Body of pancreas (tissue), 4 donors: ENCODE measurements around the gene C16orf74.

Experiments
- POLR2A ChIP-seq, 3 donors: fragments of 450-650 bp; IDR thresholded peaks; one replicate each; pipeline ENCODE4 v1.6.1; 2016; ENCODE audit warnings: antibody characterized with exemption in 3 of 3, mild to moderate bottlenecking in 2 of 3
- TF ChIP-seq, protein P1 (sequence below), 7 experiments: fragments of 450-650 bp in 4 of 7; fragments of 200-600 bp in 3 of 7; sonication (generic) in 3 of 7; IDR thresholded peaks; one replicate each; pipeline ENCODE4 v1.5.1; 2016 to 2019; ENCODE audit warnings: antibody characterized with exemption in 7 of 7

DNA sequence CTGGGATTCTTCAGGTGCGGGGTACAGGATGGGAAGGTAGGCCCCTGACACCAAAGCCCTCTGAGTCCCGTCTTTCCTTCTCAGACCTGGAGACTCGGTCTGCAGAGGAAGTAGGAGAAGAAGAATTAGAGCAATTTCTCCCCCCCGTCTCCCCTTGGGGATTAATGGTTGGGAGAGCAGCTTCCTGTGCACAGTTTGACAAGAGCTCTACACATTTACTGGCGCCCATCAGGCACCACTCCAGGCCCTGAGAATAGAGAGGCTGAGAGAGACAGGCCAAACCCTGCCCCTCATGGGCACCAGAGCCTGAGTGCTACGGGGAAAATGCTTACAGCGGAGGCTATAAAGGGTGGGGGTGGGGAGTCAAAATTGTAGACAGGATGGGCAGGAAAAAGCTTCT lies 3.5 kb upstream of the C16orf74 start:
- TF ChIP-seq, protein P1, sequence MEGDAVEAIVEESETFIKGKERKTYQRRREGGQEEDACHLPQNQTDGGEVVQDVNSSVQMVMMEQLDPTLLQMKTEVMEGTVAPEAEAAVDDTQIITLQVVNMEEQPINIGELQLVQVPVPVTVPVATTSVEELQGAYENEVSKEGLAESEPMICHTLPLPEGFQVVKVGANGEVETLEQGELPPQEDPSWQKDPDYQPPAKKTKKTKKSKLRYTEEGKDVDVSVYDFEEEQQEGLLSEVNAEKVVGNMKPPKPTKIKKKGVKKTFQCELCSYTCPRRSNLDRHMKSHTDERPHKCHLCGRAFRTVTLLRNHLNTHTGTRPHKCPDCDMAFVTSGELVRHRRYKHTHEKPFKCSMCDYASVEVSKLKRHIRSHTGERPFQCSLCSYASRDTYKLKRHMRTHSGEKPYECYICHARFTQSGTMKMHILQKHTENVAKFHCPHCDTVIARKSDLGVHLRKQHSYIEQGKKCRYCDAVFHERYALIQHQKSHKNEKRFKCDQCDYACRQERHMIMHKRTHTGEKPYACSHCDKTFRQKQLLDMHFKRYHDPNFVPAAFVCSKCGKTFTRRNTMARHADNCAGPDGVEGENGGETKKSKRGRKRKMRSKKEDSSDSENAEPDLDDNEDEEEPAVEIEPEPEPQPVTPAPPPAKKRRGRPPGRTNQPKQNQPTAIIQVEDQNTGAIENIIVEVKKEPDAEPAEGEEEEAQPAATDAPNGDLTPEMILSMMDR (IDR thresholded peaks at IDR 0.05), result no peak
- no peak for TF ChIP-seq POLR2A (IDR thresholded peaks at IDR 0.05)
